GM21390 (cell line): ENCODE data around the gene SCAMP3.
"Not testable (repeated sequence)": the region's sequence is repeated elsewhere in the genome, so short reads cannot be mapped to it uniquely, and the experiment has no call there.

Experiments used
- ATAC-seq: cut with Tn5 transposase; IDR thresholded peaks from one replicate; pipeline ENCODE4 v1.9.1; 2021; ENCODE audit not compliant: unreplicated experiment

The SCAMP3 gene

DNA sequence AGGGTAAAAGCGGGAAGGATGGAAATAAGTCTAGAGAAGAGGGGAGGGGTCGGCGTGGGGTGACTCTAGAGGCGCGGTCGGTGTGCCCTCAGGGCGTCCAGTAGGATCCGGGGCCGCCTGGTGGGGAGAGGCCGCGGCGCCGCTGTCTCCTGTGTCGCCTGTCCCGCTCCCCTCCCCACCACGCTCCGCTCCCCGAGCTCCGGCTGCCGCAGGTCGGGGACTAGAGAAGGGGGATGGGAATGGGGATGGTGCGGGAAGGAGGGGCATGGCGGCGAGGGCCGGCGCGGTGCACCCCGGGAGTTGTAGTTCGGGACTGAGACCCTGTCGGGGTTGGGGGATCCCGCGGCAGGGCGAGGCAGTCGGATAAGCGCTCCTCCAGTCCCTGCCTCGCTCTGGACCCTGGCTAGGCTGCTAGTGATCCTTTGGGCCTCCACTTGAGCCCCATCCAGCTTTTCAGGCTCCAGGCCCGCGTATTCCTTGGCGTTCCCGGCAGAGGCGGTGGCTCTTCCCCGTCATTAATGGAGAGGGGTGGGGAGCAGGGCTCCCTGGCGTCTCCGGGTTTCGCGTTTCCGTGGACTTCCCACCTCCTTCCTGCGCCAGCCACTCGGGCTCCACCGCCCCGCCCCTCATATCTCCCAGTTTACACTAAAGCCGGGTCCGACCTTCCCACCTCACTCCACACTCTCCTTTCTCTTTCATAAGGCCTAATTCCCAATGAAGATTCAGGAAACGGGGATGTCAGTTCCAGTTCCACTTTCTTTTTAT lies 6.7 kb downstream of the SCAMP3 start, which contains the start of gene ENTREP3:
TSS of gene ENTREP3 (minus strand) at position 241 of the 765 bp plus-strand sequence. CDS start 606 bp downstream, outside the sequence.
- peak; percentile 48 for ATAC-seq

DNA sequence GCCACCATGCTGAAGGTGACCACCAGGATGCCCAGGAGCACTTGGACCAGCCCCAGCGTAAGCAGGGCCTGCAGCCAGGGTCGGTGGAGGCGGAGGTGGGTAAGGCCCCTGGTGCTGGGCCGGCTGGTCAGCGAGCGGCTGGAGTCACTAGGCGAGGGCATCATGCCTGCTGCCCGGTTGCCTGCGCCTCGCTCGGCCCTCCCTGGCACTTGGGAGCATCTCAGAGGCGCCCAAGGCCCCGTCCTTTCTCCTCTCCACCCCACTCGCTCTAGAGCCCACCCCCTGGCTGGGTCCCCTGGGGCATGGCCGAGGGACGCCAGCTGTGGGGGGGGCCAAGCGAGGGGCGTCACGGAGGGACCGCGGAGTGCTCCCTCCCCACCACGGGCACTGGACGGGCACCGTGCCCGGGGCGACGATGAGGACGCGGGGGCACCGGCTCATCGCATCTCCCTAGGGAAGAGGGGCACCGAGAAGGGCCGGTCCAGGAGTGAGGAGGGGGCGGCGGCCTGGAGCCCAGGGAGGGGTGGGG lies 7.4 kb downstream of the SCAMP3 start:
- ATAC-seq: no peak

DNA sequence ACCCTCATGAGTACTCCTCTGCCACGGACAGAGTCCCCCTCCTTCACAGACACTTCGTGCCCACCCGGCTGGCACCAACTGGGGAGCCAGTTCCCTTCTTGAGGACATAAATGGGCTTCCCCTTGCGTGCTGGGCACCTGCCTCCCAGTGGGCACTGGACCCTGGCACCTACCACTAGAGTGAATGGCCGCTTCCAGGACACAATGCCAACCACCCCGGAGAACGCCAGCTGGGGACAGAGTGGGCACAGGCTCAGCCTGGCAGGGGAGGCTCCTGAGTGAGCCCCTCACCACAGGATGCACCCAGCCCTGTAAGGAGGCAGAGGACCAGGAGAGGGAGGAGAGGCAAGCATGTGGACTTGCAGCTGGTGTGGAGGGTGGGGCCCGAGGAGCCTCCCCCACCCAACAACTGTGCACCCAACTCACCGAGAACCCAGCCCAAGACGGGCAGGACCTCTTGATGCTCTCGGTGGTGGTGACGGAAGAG lies 7.9 kb downstream of the SCAMP3 start:
- ATAC-seq: no peak

DNA sequence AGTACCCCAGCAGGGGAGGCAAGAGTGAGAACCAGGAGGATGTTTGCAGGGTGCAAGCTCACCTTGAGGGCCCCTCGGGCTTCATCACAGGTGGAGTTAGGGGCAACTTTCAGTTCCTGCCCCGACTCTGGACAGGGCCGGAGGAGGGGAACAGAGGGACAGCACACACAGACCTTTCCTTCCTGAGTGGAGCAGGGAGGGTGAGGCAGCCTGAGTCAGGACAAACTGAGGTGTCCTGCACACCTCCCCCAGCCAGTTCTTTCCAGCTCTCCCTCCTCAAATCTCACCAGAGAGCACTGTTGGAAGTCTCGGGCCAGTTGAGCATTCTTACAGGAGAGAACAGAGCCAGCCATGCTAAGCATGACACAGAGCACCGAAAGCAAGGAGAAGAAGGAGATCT lies 8.4 kb downstream of the SCAMP3 start:
- ATAC-seq: no peak

DNA sequence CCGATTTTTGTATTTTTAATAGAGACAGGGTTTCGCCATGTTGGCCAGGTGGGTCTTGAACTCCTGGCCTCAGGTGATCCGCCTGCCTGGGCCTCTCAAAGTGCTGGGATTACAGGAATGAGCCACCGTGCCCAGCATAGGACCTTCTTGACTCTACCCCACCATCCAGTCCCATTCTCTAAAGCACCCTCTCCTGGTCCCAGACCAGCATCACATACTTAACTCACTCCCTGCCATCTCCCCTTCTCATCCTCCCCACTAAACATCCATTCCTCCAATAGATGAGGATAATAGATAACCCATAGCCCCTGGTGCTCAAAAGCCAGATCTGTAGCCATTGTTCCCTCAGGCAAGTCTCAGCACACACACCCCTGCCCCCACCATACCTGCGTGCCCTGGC lies 9.0 kb downstream of the SCAMP3 start:
- ATAC-seq: no peak

DNA sequence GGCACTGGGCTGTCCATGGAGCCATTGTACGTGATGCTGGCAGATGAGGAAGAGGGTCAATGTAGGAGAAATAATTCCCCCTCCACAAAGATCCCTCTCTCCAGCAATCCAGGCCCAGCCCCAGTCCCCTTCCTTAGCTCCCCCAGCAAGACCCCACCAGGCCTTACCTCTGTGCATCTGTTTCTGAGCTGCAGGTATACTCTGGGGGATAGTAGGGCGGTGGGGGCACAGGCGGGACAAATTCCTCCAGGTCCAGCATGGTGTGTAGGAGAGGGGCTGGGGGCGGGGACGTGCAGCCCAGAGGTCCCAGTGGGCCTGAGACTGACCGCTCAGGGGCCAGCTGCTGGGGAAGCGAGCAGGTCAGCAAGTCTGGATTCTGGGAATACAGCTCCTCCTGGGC lies 10.6 kb downstream of the SCAMP3 start:
- no peak for ATAC-seq

DNA sequence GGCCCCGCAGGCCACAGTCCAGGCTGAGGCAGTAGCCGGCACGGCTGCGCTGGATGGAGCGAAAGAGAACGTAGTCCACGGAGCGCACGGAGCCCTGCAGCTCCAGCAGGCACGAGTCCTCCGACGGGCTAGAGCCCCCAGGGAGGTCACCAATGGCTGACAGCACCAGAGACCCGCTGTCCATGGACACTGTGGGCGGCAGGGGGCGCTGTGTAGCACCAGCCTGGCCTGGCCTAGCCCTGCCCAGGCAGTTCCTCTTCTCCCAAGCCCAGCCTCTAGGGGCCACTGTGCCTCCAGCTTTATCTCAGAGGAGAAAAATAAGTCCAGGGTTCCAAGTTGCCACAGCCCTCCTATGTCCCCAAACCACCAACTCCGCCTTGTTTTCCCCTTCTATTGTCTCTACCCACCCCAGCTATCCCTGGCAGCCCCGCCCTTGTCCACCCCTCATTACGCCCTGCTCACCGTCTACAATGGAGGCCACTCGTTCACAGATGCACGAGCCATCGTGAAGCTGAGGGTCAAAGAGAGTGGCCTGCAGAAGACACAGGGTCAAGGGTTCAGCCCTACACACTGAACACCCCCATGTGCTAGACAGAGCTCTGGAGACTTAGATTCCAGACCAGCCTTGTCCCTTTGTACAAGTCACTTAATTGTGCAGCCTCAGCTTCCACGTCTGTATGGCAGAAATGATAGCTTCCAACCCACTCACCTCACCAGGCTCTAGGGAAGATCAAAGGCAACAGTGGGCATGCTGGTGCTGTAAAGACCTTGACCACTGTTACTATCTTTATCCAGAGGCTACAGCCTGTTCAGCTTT lies 11.3 kb downstream of the SCAMP3 start:
- ATAC-seq: peak; percentile 90

DNA sequence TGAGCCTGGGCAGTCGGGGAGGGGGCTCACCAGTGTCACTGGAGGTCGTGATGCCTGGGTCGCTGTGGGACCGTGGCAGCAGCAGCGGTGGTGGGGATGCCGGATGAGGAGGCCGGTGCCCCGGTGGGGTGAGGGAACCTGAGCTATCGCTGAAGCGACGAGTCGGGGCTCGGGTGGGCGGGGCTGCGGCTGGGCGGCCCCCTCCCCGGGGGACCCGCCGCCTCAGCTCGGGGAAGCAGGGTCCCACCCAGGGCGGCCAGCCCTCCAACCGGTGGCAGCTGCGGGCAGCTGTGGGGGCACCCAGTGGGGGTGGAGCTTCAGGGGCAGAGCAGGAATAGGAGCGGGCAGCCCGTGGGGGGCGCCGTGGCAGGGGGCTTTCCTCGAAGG lies 11.9 kb downstream of the SCAMP3 start:
- no peak for ATAC-seq

DNA sequence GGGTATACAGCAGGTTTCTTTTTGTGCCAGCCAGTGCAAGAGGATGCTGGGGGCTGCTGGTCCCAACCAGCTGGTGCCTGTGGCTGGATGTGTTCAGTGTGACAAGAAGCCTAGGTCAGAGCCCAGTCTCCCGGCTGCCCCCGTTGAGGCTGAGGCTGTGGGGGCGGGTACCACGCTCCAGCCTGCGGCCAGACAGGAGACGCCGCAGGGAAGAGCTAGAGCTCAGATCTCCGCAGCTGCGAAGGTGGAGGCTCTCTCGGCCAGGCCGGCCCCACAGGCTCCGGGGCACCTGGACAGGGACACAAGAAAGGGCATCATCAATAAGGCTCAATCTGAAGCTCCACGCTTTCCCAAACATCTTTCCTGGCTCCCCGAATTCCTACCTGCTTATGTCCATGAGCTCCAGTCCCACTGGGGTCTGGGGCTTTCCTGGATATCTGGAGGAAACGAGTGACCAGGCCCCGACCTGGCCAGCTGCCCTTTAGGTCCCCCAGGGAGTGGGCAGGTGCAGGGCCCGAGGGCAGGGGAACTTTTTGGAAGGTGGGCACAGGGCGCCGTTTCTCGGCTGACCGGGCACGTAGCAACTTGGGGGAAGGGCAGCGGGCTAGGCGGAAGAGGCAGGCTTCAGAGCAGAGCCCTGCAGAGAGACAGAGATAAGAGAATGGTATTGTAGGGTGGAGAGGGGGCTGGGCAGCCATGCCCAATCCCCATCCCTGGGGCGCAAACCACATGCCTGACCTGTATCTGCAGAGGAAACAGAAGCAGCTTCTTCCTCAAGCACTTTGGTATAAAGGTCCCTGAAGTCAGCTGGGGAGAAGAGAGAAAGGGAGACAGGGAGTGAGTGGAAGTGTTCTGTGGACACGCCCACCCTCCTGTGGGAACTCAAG lies 14.2 kb downstream of the SCAMP3 start:
- no peak for ATAC-seq

DNA sequence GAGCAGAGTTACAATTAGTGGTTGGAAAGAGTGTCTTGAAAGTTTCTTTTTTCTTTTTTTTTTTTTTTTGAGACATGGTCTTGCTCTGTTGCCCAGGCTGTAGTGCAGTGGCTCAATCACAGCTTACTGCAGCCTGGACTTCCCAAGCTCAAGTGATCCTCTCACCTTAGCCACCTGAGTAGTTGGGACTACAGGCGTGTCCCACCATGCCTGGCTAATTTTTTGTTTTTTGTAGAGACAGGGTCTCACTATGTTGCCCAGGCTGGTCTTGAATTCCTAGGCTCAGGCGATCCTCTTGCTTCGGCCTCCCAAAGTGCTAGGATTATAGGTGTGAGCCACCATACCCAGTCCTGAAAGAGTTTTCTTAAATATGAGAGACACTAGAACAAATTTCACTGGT lies 15.4 kb downstream of the SCAMP3 start:
- not testable (repeated sequence) for ATAC-seq

DNA sequence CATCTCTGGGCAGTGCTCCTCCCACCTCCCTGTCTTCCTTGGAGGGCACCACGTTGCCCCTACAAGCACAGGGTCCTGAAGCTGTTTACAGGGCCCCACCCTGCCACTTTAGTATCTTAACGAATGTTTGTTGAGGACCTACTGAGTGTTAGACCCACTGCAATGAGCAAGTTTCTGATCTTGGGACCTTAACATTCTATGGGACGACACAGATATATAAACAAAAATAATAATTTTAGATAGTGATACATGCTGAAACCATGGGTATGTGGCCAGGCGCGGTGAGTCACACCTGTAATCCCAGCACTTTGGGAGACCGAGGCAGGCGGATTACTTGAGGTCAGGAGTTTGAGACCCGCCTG lies 17.0 kb downstream of the SCAMP3 start:
- ATAC-seq: no peak

DNA sequence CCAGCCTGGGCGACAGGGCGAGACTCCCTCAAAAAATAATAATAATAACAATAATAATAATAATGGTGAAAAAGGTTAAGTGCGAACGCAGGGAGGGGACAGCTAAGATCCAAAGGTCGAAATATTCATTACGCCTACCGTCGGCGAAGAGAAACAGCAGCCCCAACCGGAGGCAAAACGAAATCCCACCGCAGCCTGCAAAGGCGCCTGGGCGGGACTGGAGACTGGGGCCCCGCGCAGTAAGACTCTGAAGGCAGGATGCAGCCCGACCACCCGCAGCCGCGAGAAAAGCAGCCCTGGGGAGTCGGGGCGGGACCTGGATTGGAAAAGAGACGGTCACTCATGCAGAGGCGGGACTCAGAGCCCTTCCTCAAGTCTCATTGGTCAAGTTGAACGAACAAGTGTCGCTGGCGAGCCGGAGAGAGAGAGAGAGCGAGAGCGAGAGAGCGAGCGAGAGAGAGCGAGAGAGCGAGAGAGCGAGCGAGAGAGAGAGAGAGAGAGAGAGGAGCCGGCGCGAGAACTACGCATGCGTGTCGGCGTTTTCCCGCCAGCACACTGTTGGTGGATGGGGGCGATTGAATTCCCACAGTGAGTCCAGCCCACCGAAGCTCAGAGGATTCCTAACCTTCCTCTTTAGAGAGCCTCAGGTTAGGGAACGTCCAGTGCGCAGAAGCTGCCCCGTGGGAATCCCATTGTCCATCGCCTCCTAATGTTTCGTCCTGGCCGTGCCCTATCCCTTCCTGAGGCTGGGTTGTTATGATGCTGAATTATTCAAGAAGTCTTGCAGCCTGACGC lies 17.6 kb downstream of the SCAMP3 start:
- ATAC-seq: peak; percentile 80

DNA sequence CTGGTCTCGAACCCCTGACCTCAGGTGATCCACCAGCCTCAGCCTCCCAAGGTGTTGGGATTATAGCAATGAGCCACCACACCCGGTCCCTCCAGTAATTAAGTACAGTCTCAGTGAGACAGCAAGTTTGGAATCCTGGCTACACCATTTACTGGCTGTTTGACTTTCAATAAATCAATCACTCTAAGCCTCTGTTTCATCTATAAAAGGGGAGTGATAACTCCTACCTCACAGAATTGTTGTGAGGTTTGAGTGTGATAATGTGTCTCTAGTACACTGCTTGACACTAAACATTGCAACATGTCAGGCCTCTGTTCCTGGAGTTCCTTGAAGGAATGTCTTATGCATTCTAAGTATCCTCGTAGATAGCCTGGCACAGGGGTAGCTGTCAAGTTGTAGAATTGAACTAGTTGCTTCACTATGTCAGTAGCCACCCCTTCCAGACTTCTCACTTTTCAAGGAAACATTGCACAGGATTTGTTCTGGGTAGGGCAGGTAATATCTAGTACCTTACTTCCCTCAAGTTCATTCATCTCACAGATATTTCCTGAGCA lies 19.3 kb downstream of the SCAMP3 start:
- no peak for ATAC-seq

DNA sequence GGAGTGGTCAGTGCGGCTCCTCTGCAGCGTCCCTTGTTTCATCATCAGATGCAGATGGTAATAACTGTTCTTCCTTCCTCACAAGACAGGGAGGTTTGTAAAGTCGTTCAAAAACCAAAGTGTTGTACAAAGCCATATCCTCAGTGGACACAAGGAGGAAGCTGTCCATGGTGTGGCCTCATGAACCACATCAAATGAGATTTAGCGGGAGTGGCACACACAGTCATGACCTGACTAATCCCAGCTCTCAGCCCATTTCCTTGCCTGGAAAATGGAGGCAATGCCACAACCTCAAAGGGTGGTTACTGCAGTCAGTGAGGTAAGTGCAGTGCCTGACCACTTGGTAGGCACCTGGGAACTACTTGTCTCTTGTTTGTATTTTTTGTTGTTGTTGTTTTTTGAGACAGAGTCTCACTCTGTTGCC lies 20.3 kb downstream of the SCAMP3 start:
- ATAC-seq: no peak

DNA sequence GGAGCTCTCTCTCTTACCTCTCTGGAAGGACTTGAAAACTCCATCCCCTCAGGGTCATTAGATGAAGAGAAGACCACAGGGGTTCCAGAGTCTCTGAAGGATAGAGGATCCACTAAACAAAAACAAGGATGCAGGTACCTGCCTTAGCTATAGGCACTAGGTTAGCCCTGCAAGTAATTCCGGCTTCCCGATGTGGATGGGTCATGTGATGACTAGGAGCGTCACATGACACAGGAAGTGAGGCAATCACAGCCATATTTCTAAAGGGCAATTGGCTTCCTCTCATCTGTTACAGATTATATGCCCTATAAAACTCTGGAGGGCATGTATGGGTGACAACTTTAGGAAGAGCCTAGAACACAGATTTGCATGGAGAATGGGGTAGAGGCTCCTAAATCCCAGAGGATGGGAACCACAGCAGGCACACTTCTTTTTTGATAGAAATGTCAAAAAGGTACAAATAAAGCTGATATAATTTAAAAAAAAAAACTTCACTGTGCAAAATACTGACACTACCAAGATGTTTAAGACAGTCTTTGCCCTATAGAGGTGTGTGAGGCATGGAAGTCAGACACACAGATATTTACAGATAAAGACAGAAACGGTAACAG lies 21.0 kb downstream of the SCAMP3 start:
- ATAC-seq: no peak

DNA sequence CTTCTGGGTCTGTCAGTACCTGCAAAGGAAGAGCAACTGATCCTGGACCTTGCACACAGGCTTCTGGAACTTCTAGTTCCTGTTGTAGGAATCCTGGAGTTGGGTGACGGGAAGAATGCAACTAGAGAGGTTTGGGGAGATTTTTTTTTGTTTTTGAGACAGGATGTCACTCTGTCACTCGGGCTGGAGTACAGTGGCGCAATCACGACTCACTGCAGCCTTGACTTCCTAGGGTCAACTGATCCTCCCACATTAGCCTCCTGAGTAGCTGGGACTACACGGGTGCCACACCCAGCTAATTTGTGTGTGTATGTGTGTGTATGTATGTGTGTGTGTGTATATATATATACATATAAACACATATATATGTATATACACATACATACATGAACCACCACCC lies 25.7 kb downstream of the SCAMP3 start:
- ATAC-seq: no peak

DNA sequence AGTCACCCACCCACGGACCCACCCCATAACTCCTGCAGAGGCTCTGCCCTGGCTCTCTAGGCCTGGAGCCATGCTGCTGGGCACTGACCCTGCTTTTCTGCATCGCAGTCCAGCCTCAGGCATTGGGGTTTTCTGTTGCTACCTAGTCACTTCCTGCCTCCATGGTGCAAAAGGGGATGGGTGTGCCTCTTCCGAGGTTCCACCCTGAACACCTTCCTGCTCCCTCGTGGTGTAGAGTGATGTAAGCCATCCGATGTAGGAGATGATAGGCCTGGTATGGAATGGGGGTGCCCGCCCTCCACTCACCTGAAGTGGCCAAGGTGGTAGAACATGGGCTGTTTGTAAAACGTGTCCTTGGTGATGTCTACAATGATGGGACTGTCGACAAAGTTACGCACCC lies 26.8 kb downstream of the SCAMP3 start:
- ATAC-seq: not testable (repeated sequence)

DNA sequence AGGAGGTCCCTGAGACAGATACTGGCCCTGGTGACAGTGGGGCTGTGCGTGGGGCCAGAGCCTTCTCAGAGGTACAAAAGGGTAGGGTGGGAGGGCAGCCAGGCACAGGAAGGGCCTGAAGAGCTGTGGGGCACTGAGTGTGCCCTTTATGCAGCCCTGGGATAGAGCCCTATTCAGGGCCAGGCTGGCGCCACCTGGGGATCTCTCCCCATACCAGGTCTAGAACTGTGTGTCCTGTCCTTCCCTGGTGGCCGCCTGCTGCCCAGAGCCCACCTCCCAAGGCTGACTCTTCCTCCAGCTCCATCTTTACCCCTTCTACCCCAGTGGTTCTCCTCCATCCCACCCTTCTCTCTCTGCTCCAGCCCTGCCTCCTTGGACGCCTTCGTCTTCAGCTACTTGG lies 28.7 kb downstream of the SCAMP3 start:
- ATAC-seq: not testable (repeated sequence)
